Vagina (tissue), 2 donors: ENCODE results near the gene CT47C1. TPM values are rescaled to one million over a fixed set of nuclear protein-coding genes. Genes with fewer than 3 reads are reported as not detected.

Experiments used
- DNase-seq, 2 donors: peaks; one replicate each; pipeline ENCODE4 v3.0.0-alpha.2; 2017; ENCODE audit errors: extremely low spot score in 2 of 2
- H3K27ac ChIP-seq: fragments of 200-600 bp; sonication (generic); one replicate; pipeline ENCODE4 v1.5.1; 2019
- H3K27me3 ChIP-seq: fragments of 200-600 bp; sonication (generic); one replicate; pipeline ENCODE4 v1.5.1; 2019
- H3K36me3 ChIP-seq, 2 donors: fragments of 200-600 bp; sonication (generic); one replicate each; pipeline ENCODE4 v1.5.1; 2017 to 2019
- H3K4me1 ChIP-seq: fragments of 200-600 bp; sonication (generic); one replicate; pipeline ENCODE4 v1.5.1; 2019
- H3K4me3 ChIP-seq, 2 donors: fragments of 200-600 bp; sonication (generic); 1 replicate in 1 of 2; 2 replicates in 1 of 2; pipeline ENCODE4 v1.5.1; 2016 to 2019
- H3K9me3 ChIP-seq: fragments of 200-600 bp; sonication (generic); one replicate; pipeline ENCODE4 v1.5.1; 2019
- CTCF ChIP-seq, 3 experiments: fragments of 450-650 bp in 2 of 3; fragments of 200-600 bp in 1 of 3; sonication (generic) in 1 of 3; IDR thresholded peaks; one replicate each; pipeline ENCODE4 v1.5.1; 2017 to 2019; ENCODE audit warnings: antibody characterized with exemption in 3 of 3, mild to moderate bottlenecking in 2 of 3, moderate library complexity in 2 of 3
- POLR2A ChIP-seq, 2 donors: fragments of 450-650 bp; IDR thresholded peaks; one replicate each; pipeline ENCODE4 v1.6.1; 2017; ENCODE audit warnings: antibody characterized with exemption in 2 of 2, mild to moderate bottlenecking in 2 of 2, moderate library complexity in 2 of 2
- POLR2AphosphoS5 ChIP-seq, 2 donors: sonication (generic); formaldehyde crosslinking; IDR thresholded peaks; one replicate each; pipeline ENCODE4 v1.9.0; 2017; ENCODE audit warnings: antibody characterized with exemption in 2 of 2, mild to moderate bottlenecking in 2 of 2, low read depth in 1 of 2; ENCODE audit not compliant: insufficient read depth in 1 of 2
- intact Hi-C: fragments of 100-400 bp; cut with DNase I; formaldehyde crosslinking; loops from one replicate; pipeline ENCODE4 v1.15.1; 2023
- total RNA-seq: library from RNA; depleted of rRNA; stranded (reverse); fragments of >200 nt; gene quantifications from one replicate; pipeline ENCODE4 v1.2.3, GENCODE V29; 2016

The CT47C1 gene
- total RNA-seq, 1 donor from 2014 or later, result not detected

GRCh38 chrX:119067023-119067739, 5.6 kb upstream of the CT47C1 start:
- intact Hi-C loops, result no loop called here
- DNase-seq, result no peak
- no peak overlapping the region for H3K27ac ChIP-seq
- H3K4me3 ChIP-seq, result no peak overlapping the region
- TF ChIP-seq POLR2AphosphoS5 (IDR thresholded peaks at IDR 0.05; ENCODE audit: insufficient read depth in 1 of 2, low read depth in 1 of 2), result no peak
- TF ChIP-seq CTCF (IDR thresholded peaks at IDR 0.05), result peak; percentile 31 to 40 (median 32)
- no peak for TF ChIP-seq POLR2A (IDR thresholded peaks at IDR 0.05)
- no peaks in the 10 kb centered on the region for H3K9me3 ChIP-seq
- H3K4me1 ChIP-seq, result no peaks in the 10 kb centered on the region
- no peaks in the 10 kb centered on the region for H3K36me3 ChIP-seq
- H3K27me3 ChIP-seq, result no peaks in the 10 kb centered on the region

DNA sequence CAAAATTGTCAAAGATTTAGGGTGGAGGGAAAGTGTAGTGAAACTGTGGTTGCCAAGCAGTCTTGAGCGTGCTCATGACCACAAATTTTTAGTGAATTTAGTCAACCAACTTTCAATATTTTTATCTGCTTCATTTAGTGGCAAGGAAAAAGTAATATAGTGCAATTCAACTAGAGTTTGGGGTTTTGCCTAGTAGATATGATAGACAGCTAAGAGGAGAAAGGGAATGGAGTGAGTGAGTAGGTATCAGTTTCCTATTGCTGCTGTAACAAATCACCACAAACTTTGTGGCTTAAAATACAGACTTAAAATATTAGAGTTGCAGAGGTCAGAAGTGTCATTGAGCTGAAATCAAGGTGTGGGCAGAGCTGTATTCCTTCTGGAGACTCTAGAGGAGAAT, 3.7 kb upstream of the CT47C1 start:
- Histone ChIP-seq H3K9me3 (no peaks in the 10 kb centered on the region), H3K36me3 (no peaks in the 10 kb centered on the region), H3K27ac (no peak overlapping the region), H3K27me3 (no peaks in the 10 kb centered on the region), H3K4me1 (no peaks in the 10 kb centered on the region), H3K4me3 (no peak overlapping the region)
- TF ChIP-seq CTCF (IDR thresholded peaks at IDR 0.05), result no peak
- no peak for TF ChIP-seq POLR2A (IDR thresholded peaks at IDR 0.05)
- no peak for TF ChIP-seq POLR2AphosphoS5 (IDR thresholded peaks at IDR 0.05; ENCODE audit: insufficient read depth in 1 of 2, low read depth in 1 of 2)
- DNase-seq, result no peak
- intact Hi-C loops, result no loop called here

DNA sequence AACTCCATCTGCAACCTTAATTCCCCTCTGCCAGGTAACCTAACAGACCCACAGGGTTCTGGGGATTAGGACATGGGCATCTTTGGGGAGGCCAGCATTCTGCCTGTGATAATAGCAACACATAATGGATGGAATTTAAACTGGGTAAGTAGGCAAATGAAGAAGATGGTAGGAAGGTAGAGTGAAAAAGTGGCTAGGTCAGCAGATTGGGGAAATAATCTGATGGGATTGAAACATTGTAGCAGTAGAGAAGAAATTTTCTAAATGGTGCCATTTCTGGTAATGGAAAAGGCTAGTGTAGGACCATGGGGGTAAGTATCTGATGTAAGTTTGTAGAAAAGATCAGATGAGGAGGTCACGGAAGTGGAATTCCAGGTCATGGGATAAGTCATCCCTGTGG, 3.0 kb upstream of the CT47C1 start:
- TF ChIP-seq CTCF (IDR thresholded peaks at IDR 0.05), result no peak
- TF ChIP-seq POLR2AphosphoS5 (IDR thresholded peaks at IDR 0.05; ENCODE audit: insufficient read depth in 1 of 2, low read depth in 1 of 2), result no peak
- no peak for TF ChIP-seq POLR2A (IDR thresholded peaks at IDR 0.05)
- Histone ChIP-seq H3K9me3 (no peaks in the 10 kb centered on the region), H3K27ac (no peak overlapping the region), H3K4me1 (no peaks in the 10 kb centered on the region), H3K27me3 (no peaks in the 10 kb centered on the region), H3K36me3 (no peaks in the 10 kb centered on the region), H3K4me3 (no peak overlapping the region)
- intact Hi-C loops, result loop anchor here (5.0 kb wide), 1 partner anchor 212 kb away; no protein-coding TSS in a partner anchor
- DNase-seq, result no peak

- no peak for DNase-seq
- intact Hi-C loops, result loop anchor here (5.0 kb wide), 1 partner anchor 214 kb away; no protein-coding TSS in a partner anchor
- Histone ChIP-seq H3K27me3 (no peaks in the 10 kb centered on the region), H3K4me3 (no peak overlapping the region), H3K9me3 (no peaks in the 10 kb centered on the region), H3K36me3 (no peaks in the 10 kb centered on the region), H3K4me1 (no peaks in the 10 kb centered on the region), H3K27ac (no peak overlapping the region)
- no peak for TF ChIP-seq POLR2A (IDR thresholded peaks at IDR 0.05)
- no peak for TF ChIP-seq POLR2AphosphoS5 (IDR thresholded peaks at IDR 0.05; ENCODE audit: insufficient read depth in 1 of 2, low read depth in 1 of 2)
- no peak for TF ChIP-seq CTCF (IDR thresholded peaks at IDR 0.05)
Measured at GRCh38 chrX:119071381-119071780, 1.4 kb upstream of the CT47C1 start.

DNA sequence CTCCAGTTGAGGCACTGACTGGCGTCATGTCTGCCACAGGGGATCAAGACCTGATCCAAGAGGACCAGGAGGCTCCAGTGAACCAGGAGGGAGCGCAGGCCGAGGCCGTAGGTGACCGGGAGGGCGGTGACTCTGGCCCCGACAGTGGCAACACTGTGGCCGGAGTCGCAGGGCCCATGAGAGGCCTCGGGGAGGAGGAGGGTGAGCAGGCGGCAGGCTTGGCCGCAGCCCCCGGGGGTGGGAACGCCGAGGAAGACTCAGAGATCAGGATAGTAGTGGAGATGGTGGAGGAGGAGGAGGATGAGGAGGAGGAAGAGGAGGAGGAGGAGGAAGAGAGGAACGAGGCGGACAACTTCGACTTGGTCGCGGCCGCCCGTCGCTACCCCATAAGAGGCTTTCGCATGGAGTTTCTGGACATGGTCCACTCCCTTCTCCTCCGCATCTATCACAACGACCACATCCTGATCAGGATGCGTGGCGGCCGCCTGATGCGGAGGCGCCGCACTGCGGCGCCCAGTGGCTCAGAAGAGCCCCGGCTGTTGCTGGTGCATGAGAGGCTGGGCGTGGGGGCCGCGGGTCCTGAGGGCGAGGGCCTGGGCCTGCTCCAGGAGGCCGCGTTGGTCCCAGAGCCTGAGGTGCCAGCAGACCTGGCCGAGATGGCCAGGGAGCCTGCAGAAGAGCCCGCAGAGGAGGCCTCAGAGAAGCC, 560 bp downstream of the CT47C1 start:
- no peak overlapping the region for H3K4me3 ChIP-seq
- H3K27ac ChIP-seq, result no peak overlapping the region
- no peak for DNase-seq
- intact Hi-C loops, result loop anchor here (5.0 kb wide), 1 partner anchor 216 kb away; no protein-coding TSS in a partner anchor
- H3K4me1 ChIP-seq, result no peaks in the 10 kb centered on the region
- TF ChIP-seq POLR2A (IDR thresholded peaks at IDR 0.05) (no peak), POLR2AphosphoS5 (IDR thresholded peaks at IDR 0.05; ENCODE audit: insufficient read depth in 1 of 2, low read depth in 1 of 2) (no peak), CTCF (IDR thresholded peaks at IDR 0.05) (no peak)
- no peaks in the 10 kb centered on the region for H3K9me3 ChIP-seq
- H3K36me3 ChIP-seq, result no peaks in the 10 kb centered on the region
- H3K27me3 ChIP-seq, result no peaks in the 10 kb centered on the region
